ENCODE data around the gene MYH9.

MYH9 gene

DNA sequence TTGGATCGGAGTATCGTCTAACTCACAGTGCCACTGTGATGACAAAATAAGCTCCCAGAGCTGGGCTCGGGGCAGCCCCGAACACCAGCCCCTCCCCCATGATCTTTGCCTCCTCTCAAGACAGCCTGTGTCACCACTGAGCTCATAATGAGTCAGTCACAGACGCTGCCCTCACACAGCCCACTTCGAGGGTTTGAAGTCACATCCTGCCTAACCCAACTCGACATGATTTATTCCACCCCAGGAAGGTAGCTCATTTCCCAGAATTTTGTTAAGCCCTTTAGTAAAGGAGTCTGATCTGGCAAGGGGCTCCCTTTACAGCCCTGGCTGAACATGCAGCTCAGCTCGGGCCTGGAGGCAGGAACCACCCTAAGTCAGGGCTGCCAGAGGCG is 22.8 kb downstream of the MYH9 start (continued):
- TF ChIP-seq ZNF221 (tag by site-specific recombination; IDR thresholded peaks at IDR 0.05; ENCODE audit: borderline replicate concordance) (no peak), KLF1 (tag by site-specific recombination; IDR thresholded peaks at IDR 0.05) (peak; percentile 12; the same call in 1 of the 2 replicates), ZNF624 (tag by site-specific recombination; IDR thresholded peaks at IDR 0.05) (no peak), ZNF155 (tag by site-specific recombination; IDR thresholded peaks at IDR 0.05) (no peak), BCL11B (tag by site-specific recombination; IDR thresholded peaks at IDR 0.05; ENCODE audit: low read depth) (no peak), ZNF76 (tag by site-specific recombination; IDR thresholded peaks at IDR 0.05; ENCODE audit: borderline replicate concordance, low read depth) (no peak), ZNF610 (tag by site-specific recombination; IDR thresholded peaks at IDR 0.05; ENCODE audit: borderline replicate concordance) (no peak), ZNF248 (tag by site-specific recombination; IDR thresholded peaks at IDR 0.05) (no peak), ZFP3 (tag by site-specific recombination; IDR thresholded peaks at IDR 0.05; ENCODE audit: low read depth) (no peak), ZNF114 (tag by site-specific recombination; IDR thresholded peaks at IDR 0.05) (no peak), ZNF354C (tag by site-specific recombination; IDR thresholded peaks at IDR 0.05; ENCODE audit: borderline replicate concordance, low read depth) (no peak), MYNN (tag by site-specific recombination; IDR thresholded peaks at IDR 0.05; ENCODE audit: borderline replicate concordance) (no peak), REPIN1 (tag by site-specific recombination; IDR thresholded peaks at IDR 0.05; ENCODE audit: low read depth) (no peak), MEIS1 (CRISPR knock-in tag; IDR thresholded peaks at IDR 0.05; ENCODE audit: borderline replicate concordance) (no peak), ZNF169 (tag by site-specific recombination; IDR thresholded peaks at IDR 0.05) (no peak), ZFP41 (tag by site-specific recombination; IDR thresholded peaks at IDR 0.05; ENCODE audit: borderline replicate concordance) (no peak)
- TF ChIP-seq, protein P1, sequence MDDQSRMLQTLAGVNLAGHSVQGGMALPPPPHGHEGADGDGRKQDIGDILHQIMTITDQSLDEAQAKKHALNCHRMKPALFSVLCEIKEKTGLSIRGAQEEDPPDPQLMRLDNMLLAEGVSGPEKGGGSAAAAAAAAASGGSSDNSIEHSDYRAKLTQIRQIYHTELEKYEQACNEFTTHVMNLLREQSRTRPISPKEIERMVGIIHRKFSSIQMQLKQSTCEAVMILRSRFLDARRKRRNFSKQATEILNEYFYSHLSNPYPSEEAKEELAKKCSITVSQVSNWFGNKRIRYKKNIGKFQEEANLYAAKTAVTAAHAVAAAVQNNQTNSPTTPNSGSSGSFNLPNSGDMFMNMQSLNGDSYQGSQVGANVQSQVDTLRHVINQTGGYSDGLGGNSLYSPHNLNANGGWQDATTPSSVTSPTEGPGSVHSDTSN (CRISPR knock-in tag; IDR thresholded peaks at IDR 0.05) = no peak
- TF ChIP-seq, protein P2, sequence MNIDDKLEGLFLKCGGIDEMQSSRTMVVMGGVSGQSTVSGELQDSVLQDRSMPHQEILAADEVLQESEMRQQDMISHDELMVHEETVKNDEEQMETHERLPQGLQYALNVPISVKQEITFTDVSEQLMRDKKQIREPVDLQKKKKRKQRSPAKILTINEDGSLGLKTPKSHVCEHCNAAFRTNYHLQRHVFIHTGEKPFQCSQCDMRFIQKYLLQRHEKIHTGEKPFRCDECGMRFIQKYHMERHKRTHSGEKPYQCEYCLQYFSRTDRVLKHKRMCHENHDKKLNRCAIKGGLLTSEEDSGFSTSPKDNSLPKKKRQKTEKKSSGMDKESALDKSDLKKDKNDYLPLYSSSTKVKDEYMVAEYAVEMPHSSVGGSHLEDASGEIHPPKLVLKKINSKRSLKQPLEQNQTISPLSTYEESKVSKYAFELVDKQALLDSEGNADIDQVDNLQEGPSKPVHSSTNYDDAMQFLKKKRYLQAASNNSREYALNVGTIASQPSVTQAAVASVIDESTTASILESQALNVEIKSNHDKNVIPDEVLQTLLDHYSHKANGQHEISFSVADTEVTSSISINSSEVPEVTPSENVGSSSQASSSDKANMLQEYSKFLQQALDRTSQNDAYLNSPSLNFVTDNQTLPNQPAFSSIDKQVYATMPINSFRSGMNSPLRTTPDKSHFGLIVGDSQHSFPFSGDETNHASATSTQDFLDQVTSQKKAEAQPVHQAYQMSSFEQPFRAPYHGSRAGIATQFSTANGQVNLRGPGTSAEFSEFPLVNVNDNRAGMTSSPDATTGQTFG (tag by site-specific recombination; IDR thresholded peaks at IDR 0.05; ENCODE audit: borderline replicate concordance) = no peak
- TF ChIP-seq, protein P3, sequence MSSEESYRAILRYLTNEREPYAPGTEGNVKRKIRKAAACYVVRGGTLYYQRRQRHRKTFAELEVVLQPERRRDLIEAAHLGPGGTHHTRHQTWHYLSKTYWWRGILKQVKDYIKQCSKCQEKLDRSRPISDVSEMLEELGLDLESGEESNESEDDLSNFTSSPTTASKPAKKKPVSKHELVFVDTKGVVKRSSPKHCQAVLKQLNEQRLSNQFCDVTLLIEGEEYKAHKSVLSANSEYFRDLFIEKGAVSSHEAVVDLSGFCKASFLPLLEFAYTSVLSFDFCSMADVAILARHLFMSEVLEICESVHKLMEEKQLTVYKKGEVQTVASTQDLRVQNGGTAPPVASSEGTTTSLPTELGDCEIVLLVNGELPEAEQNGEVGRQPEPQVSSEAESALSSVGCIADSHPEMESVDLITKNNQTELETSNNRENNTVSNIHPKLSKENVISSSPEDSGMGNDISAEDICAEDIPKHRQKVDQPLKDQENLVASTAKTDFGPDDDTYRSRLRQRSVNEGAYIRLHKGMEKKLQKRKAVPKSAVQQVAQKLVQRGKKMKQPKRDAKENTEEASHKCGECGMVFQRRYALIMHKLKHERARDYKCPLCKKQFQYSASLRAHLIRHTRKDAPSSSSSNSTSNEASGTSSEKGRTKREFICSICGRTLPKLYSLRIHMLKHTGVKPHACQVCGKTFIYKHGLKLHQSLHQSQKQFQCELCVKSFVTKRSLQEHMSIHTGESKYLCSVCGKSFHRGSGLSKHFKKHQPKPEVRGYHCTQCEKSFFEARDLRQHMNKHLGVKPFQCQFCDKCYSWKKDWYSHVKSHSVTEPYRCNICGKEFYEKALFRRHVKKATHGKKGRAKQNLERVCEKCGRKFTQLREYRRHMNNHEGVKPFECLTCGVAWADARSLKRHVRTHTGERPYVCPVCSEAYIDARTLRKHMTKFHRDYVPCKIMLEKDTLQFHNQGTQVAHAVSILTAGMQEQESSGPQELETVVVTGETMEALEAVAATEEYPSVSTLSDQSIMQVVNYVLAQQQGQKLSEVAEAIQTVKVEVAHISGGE (tag by site-specific recombination; conservative IDR thresholded peaks at IDR 0.05; ENCODE audit: low read depth) = no peak
- TF ChIP-seq, protein P4, sequence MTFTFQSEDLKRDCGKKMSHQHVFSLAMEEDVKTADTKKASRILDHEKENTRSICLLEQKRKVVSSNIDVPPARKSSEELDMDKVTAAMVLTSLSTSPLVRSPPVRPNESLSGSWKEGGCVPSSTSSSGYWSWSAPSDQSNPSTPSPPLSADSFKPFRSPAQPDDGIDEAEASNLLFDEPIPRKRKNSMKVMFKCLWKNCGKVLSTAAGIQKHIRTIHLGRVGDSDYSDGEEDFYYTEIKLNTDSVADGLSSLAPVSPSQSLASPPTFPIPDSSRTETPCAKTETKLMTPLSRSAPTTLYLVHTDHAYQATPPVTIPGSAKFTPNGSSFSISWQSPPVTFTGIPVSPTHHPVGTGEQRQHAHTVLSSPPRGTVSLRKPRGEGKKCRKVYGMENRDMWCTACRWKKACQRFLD (tag by site-specific recombination; IDR thresholded peaks at IDR 0.05) = no peak
- TF ChIP-seq, protein P5, sequence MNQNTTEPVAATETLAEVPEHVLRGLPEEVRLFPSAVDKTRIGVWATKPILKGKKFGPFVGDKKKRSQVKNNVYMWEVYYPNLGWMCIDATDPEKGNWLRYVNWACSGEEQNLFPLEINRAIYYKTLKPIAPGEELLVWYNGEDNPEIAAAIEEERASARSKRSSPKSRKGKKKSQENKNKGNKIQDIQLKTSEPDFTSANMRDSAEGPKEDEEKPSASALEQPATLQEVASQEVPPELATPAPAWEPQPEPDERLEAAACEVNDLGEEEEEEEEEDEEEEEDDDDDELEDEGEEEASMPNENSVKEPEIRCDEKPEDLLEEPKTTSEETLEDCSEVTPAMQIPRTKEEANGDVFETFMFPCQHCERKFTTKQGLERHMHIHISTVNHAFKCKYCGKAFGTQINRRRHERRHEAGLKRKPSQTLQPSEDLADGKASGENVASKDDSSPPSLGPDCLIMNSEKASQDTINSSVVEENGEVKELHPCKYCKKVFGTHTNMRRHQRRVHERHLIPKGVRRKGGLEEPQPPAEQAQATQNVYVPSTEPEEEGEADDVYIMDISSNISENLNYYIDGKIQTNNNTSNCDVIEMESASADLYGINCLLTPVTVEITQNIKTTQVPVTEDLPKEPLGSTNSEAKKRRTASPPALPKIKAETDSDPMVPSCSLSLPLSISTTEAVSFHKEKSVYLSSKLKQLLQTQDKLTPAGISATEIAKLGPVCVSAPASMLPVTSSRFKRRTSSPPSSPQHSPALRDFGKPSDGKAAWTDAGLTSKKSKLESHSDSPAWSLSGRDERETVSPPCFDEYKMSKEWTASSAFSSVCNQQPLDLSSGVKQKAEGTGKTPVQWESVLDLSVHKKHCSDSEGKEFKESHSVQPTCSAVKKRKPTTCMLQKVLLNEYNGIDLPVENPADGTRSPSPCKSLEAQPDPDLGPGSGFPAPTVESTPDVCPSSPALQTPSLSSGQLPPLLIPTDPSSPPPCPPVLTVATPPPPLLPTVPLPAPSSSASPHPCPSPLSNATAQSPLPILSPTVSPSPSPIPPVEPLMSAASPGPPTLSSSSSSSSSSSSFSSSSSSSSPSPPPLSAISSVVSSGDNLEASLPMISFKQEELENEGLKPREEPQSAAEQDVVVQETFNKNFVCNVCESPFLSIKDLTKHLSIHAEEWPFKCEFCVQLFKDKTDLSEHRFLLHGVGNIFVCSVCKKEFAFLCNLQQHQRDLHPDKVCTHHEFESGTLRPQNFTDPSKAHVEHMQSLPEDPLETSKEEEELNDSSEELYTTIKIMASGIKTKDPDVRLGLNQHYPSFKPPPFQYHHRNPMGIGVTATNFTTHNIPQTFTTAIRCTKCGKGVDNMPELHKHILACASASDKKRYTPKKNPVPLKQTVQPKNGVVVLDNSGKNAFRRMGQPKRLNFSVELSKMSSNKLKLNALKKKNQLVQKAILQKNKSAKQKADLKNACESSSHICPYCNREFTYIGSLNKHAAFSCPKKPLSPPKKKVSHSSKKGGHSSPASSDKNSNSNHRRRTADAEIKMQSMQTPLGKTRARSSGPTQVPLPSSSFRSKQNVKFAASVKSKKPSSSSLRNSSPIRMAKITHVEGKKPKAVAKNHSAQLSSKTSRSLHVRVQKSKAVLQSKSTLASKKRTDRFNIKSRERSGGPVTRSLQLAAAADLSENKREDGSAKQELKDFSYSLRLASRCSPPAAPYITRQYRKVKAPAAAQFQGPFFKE (tag by site-specific recombination; IDR thresholded peaks at IDR 0.05; ENCODE audit: borderline replicate concordance) = no peak
- TF ChIP-seq, protein P6, sequence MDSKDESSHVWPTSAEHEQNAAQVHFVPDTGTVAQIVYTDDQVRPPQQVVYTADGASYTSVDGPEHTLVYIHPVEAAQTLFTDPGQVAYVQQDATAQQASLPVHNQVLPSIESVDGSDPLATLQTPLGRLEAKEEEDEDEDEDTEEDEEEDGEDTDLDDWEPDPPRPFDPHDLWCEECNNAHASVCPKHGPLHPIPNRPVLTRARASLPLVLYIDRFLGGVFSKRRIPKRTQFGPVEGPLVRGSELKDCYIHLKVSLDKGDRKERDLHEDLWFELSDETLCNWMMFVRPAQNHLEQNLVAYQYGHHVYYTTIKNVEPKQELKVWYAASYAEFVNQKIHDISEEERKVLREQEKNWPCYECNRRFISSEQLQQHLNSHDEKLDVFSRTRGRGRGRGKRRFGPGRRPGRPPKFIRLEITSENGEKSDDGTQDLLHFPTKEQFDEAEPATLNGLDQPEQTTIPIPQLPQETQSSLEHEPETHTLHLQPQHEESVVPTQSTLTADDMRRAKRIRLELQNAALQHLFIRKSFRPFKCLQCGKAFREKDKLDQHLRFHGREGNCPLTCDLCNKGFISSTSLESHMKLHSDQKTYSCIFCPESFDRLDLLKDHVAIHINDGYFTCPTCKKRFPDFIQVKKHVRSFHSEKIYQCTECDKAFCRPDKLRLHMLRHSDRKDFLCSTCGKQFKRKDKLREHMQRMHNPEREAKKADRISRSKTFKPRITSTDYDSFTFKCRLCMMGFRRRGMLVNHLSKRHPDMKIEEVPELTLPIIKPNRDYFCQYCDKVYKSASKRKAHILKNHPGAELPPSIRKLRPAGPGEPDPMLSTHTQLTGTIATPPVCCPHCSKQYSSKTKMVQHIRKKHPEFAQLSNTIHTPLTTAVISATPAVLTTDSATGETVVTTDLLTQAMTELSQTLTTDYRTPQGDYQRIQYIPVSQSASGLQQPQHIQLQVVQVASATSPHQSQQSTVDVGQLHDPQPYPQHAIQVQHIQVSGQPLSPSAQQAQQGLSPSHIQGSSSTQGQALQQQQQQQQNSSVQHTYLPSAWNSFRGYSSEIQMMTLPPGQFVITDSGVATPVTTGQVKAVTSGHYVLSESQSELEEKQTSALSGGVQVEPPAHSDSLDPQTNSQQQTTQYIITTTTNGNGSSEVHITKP (tag by site-specific recombination; IDR thresholded peaks at IDR 0.05) = peak; percentile 45; the same call in 1 of the 2 replicates

All from HEK293 (cell line).